Measurements from ENCODE around the gene RAB29. TPM values are rescaled to one million over a fixed set of nuclear protein-coding genes. Genes with fewer than 3 reads are reported as not detected.

RAB29 gene
- total RNA-seq, 1 donor from 2014 or later = 27.4 TPM

- peaks cover 18% of the 10 kb centered on the region for H3K4me1 Mint-ChIP-seq (ENCODE audit: low read depth)
- H3K9me3 Mint-ChIP-seq (ENCODE audit: low read depth) = no peaks in the 10 kb centered on the region
- H3K36me3 Mint-ChIP-seq (ENCODE audit: low read depth) = no peaks in the 10 kb centered on the region
- no peak for DNase-seq (ENCODE audit: low spot score)
- no peak for TF ChIP-seq CTCF (IDR thresholded peaks at IDR 0.05)
- H3K4me3 Mint-ChIP-seq (ENCODE audit: unreplicated experiment) = no peak overlapping the region
- H3K27ac Mint-ChIP-seq (ENCODE audit: unreplicated experiment) = no peak overlapping the region
- H3K27me3 Mint-ChIP-seq (ENCODE audit: low read depth) = no peaks in the 10 kb centered on the region
Measured at GRCh38 chr1:205817364-205817763, 42.1 kb upstream of the RAB29 start.

- H3K4me1 Mint-ChIP-seq (ENCODE audit: low read depth) = peaks cover 39% of the 10 kb centered on the region
- no peak for TF ChIP-seq CTCF (IDR thresholded peaks at IDR 0.05)
- no peak for DNase-seq (ENCODE audit: low spot score)
- no peaks in the 10 kb centered on the region for H3K9me3 Mint-ChIP-seq (ENCODE audit: low read depth)
- peaks cover 4% of the 10 kb centered on the region for H3K36me3 Mint-ChIP-seq (ENCODE audit: low read depth)
- no peaks in the 10 kb centered on the region for H3K27me3 Mint-ChIP-seq (ENCODE audit: low read depth)
- peak overlapping the region; percentile 90 for H3K4me3 Mint-ChIP-seq (ENCODE audit: unreplicated experiment)
- peak overlapping the region; percentile 85 for H3K27ac Mint-ChIP-seq (ENCODE audit: unreplicated experiment)
Measured at GRCh38 chr1:205813755-205814058, 38.4 kb upstream of the RAB29 start.

DNA sequence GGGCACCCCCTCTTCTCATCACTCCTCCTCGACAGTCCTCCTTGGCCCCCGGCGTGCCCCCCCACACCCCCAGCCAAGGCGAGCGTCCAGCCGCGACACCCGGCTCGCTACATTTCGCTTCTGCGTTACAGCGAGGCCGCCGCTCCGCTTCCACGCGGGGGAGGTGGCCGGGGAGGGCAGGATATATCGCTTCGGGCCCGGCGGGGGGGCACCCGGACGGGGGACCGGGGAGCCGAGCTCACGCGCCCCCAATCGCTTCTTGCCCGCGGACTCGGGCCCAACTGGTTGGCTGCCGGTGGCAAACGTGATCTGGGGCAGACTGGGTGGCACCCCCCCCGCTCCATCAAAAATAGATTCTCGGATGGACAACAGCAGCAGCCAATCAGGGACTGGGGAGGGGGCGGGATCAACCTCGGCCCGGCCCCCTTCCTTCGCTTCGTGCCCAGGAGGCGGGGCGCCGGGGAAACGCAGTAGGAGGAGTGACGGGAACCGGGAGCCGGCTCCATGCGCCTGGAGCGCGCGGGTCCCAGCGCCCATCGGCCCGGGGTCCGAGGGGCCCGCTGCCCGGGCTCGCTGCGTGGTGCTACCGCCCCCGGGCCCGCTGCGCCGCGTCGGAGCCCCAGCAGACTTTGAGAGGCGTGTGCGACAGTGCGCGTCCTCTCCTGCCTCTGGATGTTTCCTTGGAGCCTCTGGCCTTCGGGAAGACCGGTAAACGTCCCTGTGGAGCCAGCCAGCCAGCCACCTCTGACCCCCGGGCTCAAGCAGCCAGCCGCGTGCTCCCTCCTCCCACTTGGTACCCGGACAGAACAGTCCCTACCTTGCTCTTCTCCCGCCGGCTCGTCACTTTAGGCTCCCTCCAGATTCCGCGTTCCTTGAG is 37.8 kb upstream of the RAB29 start, which contains the start of gene SLC41A1:
Gene SLC41A1 (minus strand): TSS at position 321 of the 877 bp plus-strand sequence. CDS start 2,757 bp downstream, outside the sequence.
- Mint-ChIP-seq H3K4me3 (ENCODE audit: unreplicated experiment) (peak within 1 kb of the TSS; percentile 90), H3K4me1 (ENCODE audit: low read depth) (peaks cover 45% of the 10 kb centered on the region), H3K27me3 (ENCODE audit: low read depth) (no peaks in the 10 kb centered on the region), H3K27ac (ENCODE audit: unreplicated experiment) (peak within 1 kb of the TSS; percentile 89), H3K9me3 (ENCODE audit: low read depth) (no peaks in the 10 kb centered on the region), H3K36me3 (ENCODE audit: low read depth) (peaks cover 4% of the 10 kb centered on the region)
- TF ChIP-seq CTCF (IDR thresholded peaks at IDR 0.05) = no peak
- DNase-seq (ENCODE audit: low spot score) = no peak

- Mint-ChIP-seq H3K9me3 (ENCODE audit: low read depth) (no peaks in the 10 kb centered on the region), H3K36me3 (ENCODE audit: low read depth) (peaks cover 5% of the 10 kb centered on the region), H3K27me3 (ENCODE audit: low read depth) (no peaks in the 10 kb centered on the region), H3K4me3 (ENCODE audit: unreplicated experiment) (peak overlapping the region; percentile 90), H3K4me1 (ENCODE audit: low read depth) (peaks cover 45% of the 10 kb centered on the region), H3K27ac (ENCODE audit: unreplicated experiment) (peak overlapping the region; percentile 89)
- DNase-seq (ENCODE audit: low spot score) = no peak
- no peak for TF ChIP-seq CTCF (IDR thresholded peaks at IDR 0.05)
Measured at GRCh38 chr1:205812271-205812877, 37.1 kb upstream of the RAB29 start.

- Mint-ChIP-seq H3K4me1 (ENCODE audit: low read depth) (peaks cover 45% of the 10 kb centered on the region), H3K27ac (ENCODE audit: unreplicated experiment) (peak overlapping the region; percentile 6), H3K36me3 (ENCODE audit: low read depth) (peaks cover 6% of the 10 kb centered on the region), H3K4me3 (ENCODE audit: unreplicated experiment) (peak overlapping the region; percentile 90), H3K9me3 (ENCODE audit: low read depth) (no peaks in the 10 kb centered on the region), H3K27me3 (ENCODE audit: low read depth) (no peaks in the 10 kb centered on the region)
- DNase-seq (ENCODE audit: low spot score) = no peak
- TF ChIP-seq CTCF (IDR thresholded peaks at IDR 0.05) = no peak
Measured at GRCh38 chr1:205811660-205812059, 36.4 kb upstream of the RAB29 start.
